GM21717 (cell line): ENCODE measurements around the gene FAT1.
"Not testable (repeated sequence)": the region's sequence is repeated elsewhere in the genome, so short reads cannot be mapped to it uniquely, and the experiment has no call there.

Source experiments
- ATAC-seq: cut with Tn5 transposase; IDR thresholded peaks from one replicate; pipeline ENCODE4 v1.9.1; 2021; ENCODE audit warnings: mild to moderate bottlenecking, moderate library complexity; ENCODE audit not compliant: unreplicated experiment

The FAT1 gene

GRCh38 chr4:186723292-186724057, at the start of gene FAT1:
Gene FAT1 (minus strand): TSS chr4:186723856. CDS start chr4:186709827, 14,029 bp downstream.
- ATAC-seq, result no peak

GRCh38 chr4:186772936-186773487, 49.4 kb upstream of the FAT1 start:
- no peak for ATAC-seq

- no peak for ATAC-seq
Observed at GRCh38 chr4:186771624-186772023, 48.0 kb upstream of the FAT1 start.

- no peak for ATAC-seq
Observed at GRCh38 chr4:186770481-186771175, 47.0 kb upstream of the FAT1 start.

GRCh38 chr4:186767794-186768193, 44.1 kb upstream of the FAT1 start:
- no peak for ATAC-seq

- no peak for ATAC-seq
Observed at GRCh38 chr4:186765673-186766546, 42.3 kb upstream of the FAT1 start.

- ATAC-seq, result no peak
Observed at GRCh38 chr4:186765138-186765537, 41.5 kb upstream of the FAT1 start.

- no peak for ATAC-seq
Observed at GRCh38 chr4:186764457-186764856, 40.8 kb upstream of the FAT1 start.

- no peak for ATAC-seq
Observed at GRCh38 chr4:186762865-186763264, 39.2 kb upstream of the FAT1 start.

- no peak for ATAC-seq
Observed at GRCh38 chr4:186762361-186762760, 38.7 kb upstream of the FAT1 start.

- not testable (repeated sequence) for ATAC-seq
Observed at GRCh38 chr4:186761956-186762355, 38.3 kb upstream of the FAT1 start.

GRCh38 chr4:186761393-186761792, 37.7 kb upstream of the FAT1 start:
- ATAC-seq, result no peak

- ATAC-seq, result no peak
Observed at GRCh38 chr4:186760576-186760975, 36.9 kb upstream of the FAT1 start.

GRCh38 chr4:186759990-186760389, 36.3 kb upstream of the FAT1 start:
- no peak for ATAC-seq

GRCh38 chr4:186758929-186759682, 35.5 kb upstream of the FAT1 start:
- no peak for ATAC-seq

- ATAC-seq, result no peak
Observed at GRCh38 chr4:186757696-186758355, 34.2 kb upstream of the FAT1 start.

- ATAC-seq, result not testable (repeated sequence)
Observed at GRCh38 chr4:186756550-186756949, 32.9 kb upstream of the FAT1 start.

GRCh38 chr4:186755550-186756519, 32.2 kb upstream of the FAT1 start:
- no peak for ATAC-seq

- no peak for ATAC-seq
Observed at GRCh38 chr4:186754976-186755375, 31.3 kb upstream of the FAT1 start.
